HG03460 (cell line): ENCODE measurements around the gene SIDT2.
"Not testable (repeated sequence)": the region's sequence is repeated elsewhere in the genome, so short reads cannot be mapped to it uniquely, and the experiment has no call there.

Experiments
- ATAC-seq: cut with Tn5 transposase; IDR thresholded peaks from one replicate; pipeline ENCODE4 v1.9.1; 2021; ENCODE audit not compliant: unreplicated experiment

The SIDT2 gene

GRCh38 chr11:117171404-117172061 is 7.0 kb upstream of the SIDT2 start:
- no peak for ATAC-seq

GRCh38 chr11:117172724-117173421 is 5.7 kb upstream of the SIDT2 start:
- ATAC-seq: no peak

- no peak for ATAC-seq
Observed at GRCh38 chr11:117175104-117175503, 3.4 kb upstream of the SIDT2 start.

- no peak for ATAC-seq
Observed at GRCh38 chr11:117175781-117176180, 2.8 kb upstream of the SIDT2 start.

- ATAC-seq: no peak
Observed at GRCh38 chr11:117176186-117176585, 2.4 kb upstream of the SIDT2 start.

DNA sequence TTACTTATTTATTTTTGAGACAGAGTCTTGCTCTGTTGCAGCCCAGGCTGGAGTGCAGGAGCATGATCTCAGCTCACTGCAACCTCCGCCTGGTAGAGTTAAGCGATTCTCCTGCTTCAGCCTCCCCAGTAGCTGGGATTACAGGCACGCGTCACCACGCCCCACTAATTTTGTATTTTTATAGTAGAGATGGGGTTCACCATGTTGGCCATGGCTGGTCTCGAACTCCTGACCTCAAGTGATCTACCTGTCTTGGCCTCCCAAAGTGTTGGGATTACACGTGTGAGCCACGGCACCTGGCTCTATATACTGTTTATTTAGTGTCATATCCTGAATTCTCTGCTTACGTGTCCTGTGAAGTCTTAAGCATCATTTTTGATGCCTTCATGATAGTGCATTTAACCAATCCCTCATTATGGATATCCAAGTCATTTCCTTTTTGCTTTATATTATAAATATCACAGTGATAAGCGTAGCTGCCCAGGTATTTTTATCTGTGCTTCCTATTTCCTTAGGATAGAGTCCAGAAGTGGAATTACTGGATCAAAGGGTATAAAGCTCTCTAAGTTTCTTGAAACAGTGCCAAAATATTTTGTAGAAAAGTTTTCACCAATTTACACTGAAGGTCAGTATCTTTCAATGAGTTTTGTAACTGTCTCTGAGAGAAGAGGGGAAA is 871 bp upstream of the SIDT2 start:
- ATAC-seq: no peak

DNA sequence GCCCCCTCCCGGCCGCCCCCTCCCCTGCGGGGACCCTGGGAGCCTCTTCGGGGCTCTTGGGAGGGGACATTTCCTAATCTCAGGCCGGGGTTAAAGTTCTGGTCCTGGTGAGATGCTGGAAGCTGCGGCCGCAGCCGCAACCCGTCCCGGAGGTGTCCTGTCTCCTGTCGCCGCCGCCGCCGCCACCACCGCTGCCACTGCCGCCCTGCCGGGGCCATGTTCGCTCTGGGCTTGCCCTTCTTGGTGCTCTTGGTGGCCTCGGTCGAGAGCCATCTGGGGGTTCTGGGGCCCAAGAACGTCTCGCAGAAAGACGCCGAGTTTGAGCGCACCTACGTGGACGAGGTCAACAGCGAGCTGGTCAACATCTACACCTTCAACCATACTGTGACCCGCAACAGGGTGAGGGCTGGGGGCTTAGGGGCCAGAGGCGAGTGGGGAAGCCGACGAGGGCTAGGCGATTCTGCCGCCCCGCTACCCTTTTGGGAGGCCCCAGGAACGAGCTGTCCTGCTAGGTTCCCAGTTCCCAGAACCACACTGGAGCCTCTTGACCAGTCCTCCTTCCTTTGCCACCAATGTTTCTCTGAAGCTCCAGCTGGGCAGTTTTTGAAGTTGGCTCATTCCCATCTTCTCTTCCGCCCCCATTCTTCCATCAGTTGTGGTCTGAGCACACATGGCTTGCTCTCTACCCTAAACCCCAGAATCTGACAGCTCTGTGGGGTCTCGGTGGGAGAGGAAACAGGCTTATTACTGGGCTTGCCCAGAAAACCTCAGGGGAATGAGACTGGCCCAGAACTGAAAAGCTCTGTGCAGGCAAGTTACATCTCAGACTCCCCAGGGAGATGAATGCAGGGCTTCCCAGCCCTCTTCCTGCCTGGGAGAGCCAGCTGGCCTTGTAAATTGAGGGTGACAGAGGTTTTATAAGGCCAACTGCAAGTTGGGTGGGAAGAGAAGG is 781 bp downstream of the SIDT2 start:
- peak; percentile 30 for ATAC-seq

- ATAC-seq: no peak
Observed at GRCh38 chr11:117180020-117180419, 1.5 kb downstream of the SIDT2 start.

GRCh38 chr11:117180661-117181585 is 2.4 kb downstream of the SIDT2 start:
- ATAC-seq: no peak

DNA sequence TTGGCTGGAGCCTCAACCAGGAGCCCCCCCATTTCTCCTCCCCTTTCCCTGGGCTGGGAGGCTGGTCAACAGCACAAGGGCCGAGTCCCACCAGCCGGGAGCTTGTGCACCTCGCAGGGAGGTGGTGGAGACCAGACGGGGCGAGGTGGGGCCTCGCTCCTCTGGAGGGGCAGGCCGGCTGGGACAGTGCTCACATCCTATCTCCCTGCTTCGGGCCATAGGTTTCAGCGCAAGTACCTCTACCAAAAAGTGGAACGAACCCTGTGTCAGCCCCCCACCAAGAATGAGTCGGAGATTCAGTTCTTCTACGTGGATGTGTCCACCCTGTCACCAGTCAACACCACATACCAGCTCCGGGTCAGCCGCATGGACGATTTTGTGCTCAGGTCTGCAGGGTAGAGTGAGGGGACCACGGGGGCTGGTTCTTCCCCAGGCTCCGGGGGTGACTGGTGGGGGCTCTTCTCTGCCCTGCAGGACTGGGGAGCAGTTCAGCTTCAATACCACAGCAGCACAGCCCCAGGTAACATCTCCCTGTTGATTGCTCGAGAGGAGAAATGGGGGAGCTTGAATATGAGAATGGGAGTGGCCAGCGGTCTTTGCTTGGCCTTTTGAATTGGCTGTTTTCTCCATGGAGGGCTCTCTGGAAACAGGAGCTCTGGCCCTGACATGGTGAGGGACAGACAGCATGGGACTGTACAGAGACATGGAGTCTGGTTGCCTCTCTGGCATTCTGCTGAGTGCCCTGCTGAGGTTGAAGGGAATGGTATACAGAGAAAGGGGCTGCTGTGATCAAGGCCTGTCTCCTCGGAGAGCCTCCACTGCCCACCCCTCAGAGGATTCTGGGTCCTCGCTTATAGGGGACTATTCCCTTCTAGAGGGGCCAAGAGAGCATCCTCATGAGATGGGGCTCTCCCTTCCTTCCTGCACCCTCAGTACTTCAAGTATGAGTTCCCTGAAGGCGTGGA is 3.3 kb downstream of the SIDT2 start:
- ATAC-seq: no peak

DNA sequence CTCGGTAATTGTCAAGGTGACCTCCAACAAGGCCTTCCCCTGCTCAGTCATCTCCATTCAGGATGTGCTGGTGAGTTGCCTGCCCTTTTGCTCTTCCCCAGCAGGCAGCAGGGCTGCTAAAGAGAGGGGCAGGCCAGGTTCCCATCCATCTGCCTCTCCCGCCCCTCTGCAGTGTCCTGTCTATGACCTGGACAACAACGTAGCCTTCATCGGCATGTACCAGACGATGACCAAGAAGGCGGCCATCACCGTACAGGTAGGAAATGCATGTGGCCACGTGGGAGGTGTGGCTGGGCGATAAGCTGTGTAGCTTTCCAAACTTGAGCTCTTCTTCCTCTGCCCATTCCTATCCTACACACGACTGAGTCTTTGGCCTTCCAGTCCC is 4.0 kb downstream of the SIDT2 start:
- no peak for ATAC-seq

DNA sequence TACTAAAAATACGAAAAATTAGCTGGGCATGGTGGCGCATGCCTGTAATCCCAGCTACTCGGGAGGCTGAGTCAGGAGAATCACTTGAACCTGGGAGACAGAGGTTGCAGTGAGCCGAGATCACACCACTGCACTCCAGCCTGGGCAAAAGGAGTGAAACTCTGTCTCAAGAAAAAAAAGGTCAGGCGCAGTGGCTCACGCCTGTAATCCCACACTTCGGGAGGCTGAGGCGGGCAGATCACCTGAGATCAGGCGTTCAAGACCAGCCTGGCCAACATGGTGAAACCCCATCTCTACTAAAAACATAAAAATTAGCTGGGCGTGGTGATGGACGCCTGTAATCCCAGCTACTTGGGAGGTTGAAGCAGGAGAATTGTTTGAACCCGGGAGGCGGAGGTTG is 4.6 kb downstream of the SIDT2 start:
- ATAC-seq: not testable (repeated sequence)

DNA sequence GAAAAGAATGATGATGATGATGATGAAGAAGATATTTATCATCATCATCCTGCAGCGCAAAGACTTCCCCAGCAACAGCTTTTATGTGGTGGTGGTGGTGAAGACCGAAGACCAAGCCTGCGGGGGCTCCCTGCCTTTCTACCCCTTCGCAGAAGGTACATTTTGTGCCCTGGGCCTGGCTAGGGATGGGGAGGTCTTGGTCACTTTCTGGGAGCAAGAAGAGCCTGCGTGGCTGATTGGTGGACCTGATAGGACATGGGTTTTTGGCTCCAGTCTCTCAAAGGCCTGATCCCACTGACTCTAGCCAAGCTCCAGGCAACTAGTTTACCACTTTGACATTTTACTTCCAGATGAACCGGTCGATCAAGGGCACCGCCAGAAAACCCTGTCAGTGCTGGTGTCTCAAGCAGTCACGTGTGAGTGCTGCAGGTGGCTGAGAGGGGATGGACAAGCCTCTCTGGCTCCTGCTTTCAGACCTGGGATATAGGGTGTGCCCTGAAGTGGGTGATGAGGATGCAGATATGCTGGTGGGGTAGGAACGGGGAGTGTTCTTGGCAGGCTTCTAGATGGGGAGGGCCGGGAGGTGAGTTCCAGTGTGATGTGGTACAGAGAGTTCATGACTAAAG is 5.3 kb downstream of the SIDT2 start:
- no peak for ATAC-seq

GRCh38 chr11:117185736-117186430 is 7.3 kb downstream of the SIDT2 start:
- no peak for ATAC-seq

GRCh38 chr11:117186431-117186761 is 7.9 kb downstream of the SIDT2 start:
- no peak for ATAC-seq

DNA sequence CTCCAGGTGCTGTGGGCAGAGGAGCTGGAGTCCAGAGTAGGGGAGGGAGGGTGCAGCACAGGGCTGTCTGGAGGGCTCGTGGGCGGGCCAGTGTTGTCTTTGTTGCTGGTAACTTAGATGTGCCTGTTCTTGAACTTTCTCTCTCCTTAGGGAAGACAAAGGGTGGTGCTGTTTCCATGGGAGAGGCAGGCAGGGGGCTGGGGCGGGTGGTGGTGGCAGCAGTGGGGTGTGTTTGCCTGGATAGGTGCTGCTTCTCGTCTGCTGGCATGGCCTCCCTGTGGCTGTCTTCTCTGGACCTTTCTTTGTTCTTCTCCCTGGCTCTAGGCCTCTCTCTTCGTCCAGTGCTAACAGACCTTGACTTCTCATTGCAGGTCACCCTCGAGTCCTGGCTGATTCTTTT is 8.5 kb downstream of the SIDT2 start:
- ATAC-seq: no peak

DNA sequence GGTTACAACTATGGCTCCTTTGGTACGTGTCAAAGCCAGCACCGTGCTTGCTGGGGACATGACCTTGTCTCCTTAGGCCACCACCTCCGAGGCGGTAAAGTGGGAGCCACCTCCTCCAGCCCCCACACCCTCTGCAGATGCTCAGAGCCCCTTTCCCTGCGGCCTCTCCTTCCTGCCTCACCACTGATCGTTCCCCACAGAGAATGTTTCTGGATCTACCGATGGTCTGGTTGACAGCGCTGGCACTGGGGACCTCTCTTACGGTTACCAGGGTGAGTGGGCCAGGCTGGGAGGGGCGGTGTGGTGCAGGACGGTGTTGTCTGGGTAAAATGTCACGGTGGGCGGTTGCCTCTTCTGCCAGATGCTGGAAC is 8.9 kb downstream of the SIDT2 start:
- ATAC-seq: no peak
